Endothelial cell of umbilical vein (primary cell): Measurements from ENCODE around the gene TSPAN33. TPM values are rescaled to one million over a fixed set of nuclear protein-coding genes. Genes with fewer than 3 reads are reported as not detected.

ENCODE experiments used
- BruUV-seq: library from RNA; stranded (reverse); fragments of 400-500 nt; replicated peaks from 2 replicates; lab custom pipeline; 2021; lab: Mats Ljungman, UMichigan
- CTCF ChIA-PET: fragments of 300-600, 350-600 bp; sonication (Branson Sonifier 250); formaldehyde crosslinking; loops from one replicate; lab custom pipeline; 2021; ENCODE audit warnings: antibody characterized with exemption, inconsistent platforms; lab: Charles Lee
- POLR2A ChIA-PET: fragments of 300-600, 350-600 bp; sonication (Branson Sonifier 250); formaldehyde crosslinking; loops from one replicate; lab custom pipeline; 2021; ENCODE audit warnings: antibody characterized with exemption, inconsistent platforms; lab: Charles Lee
- DNase-seq: peaks from one replicate; pipeline ENCODE4 v3.0.0-alpha.2; 2011; ENCODE audit warnings: low read depth, low spot score
- FAIRE-seq: peaks from 2 replicates; lab custom pipeline; 2011; peaks lifted over from hg19 to GRCh38; lab: Jason Lieb, UNC
- H2AFZ ChIP-seq: 2 replicates; pipeline ENCODE4 v1.6.0; 2012; ENCODE audit warnings: low read depth, low read length, control low read depth, inconsistent platforms
- H3K27ac ChIP-seq: 2 replicates; pipeline ENCODE4 v1.5.1; 2011; ENCODE audit warnings: low read depth, mild to moderate bottlenecking, control low read depth, low read length, moderate library complexity; ENCODE audit not compliant: insufficient read depth
- H3K27me3 ChIP-seq, 2 experiments: 2 replicates each; pipeline versions ENCODE4 v1.6.0 to v1.6.1; 2011; ENCODE audit warnings: low read length in 2 of 2, mixed read lengths in 1 of 2; ENCODE audit not compliant: control insufficient read depth in 2 of 2, insufficient read depth in 2 of 2
- H3K36me3 ChIP-seq, 2 experiments: 2 replicates in 1 of 2; 3 replicates in 1 of 2; pipeline ENCODE4 v1.5.1; 2011; ENCODE audit warnings: low read length in 2 of 2, mild to moderate bottlenecking in 1 of 2, moderate library complexity in 1 of 2; ENCODE audit not compliant: control insufficient read depth in 2 of 2, insufficient read depth in 2 of 2; ENCODE audit errors: extremely low read depth in 1 of 2
- H3K4me1 ChIP-seq: 3 replicates; pipeline ENCODE4 v1.5.1; 2011; ENCODE audit warnings: mild to moderate bottlenecking, low read length; ENCODE audit not compliant: control insufficient read depth, insufficient read depth; ENCODE audit errors: extremely low read depth
- H3K4me2 ChIP-seq: 2 replicates; pipeline ENCODE4 v1.6.1; 2011; ENCODE audit warnings: low read length, control low read depth, mixed read lengths; ENCODE audit not compliant: insufficient read depth
- H3K4me3 ChIP-seq, 3 experiments: fragments of 200-600 bp in 1 of 3; sonication (generic), shearing (Covaris generic) in 1 of 3; replicated peaks in 1 of 3; 2 replicates each; pipeline ENCODE4 v1.5.1; 2011 to 2016; ENCODE audit warnings: control low read depth in 3 of 3, low read length in 3 of 3, mild to moderate bottlenecking in 2 of 3, inconsistent platforms in 1 of 3, low read depth in 1 of 3, moderate library complexity in 1 of 3; ENCODE audit not compliant: insufficient read depth in 1 of 3
- H3K79me2 ChIP-seq: 2 replicates; pipeline ENCODE4 v1.6.0; 2012; ENCODE audit warnings: low read length, inconsistent platforms; ENCODE audit not compliant: control insufficient read depth, insufficient read depth
- H3K9ac ChIP-seq: replicated peaks from 2 replicates; pipeline ENCODE3; 2011; ENCODE audit warnings: low read length, control low read depth; ENCODE audit not compliant: insufficient read depth; ENCODE audit errors: extremely low read depth
- H3K9me1 ChIP-seq: replicated peaks from 3 replicates; pipeline ENCODE4 v1.6.0; 2011; ENCODE audit warnings: mild to moderate bottlenecking, low read length; ENCODE audit not compliant: control insufficient read depth, insufficient read depth; ENCODE audit errors: extremely low read depth
- H3K9me3 ChIP-seq: replicated peaks from 2 replicates; pipeline ENCODE4 v1.5.1; 2012; ENCODE audit warnings: low read length, inconsistent platforms; ENCODE audit not compliant: control insufficient read depth, insufficient read depth
- H4K20me1 ChIP-seq: replicated peaks from 2 replicates; pipeline ENCODE3; 2011; ENCODE audit warnings: mild to moderate bottlenecking, low read length; ENCODE audit not compliant: control insufficient read depth, insufficient read depth; ENCODE audit errors: extremely low read depth
- EZH2 ChIP-seq: IDR thresholded peaks from 2 replicates; pipeline ENCODE4 v1.6.1; 2012; ENCODE audit warnings: borderline replicate concordance, low read depth, mild to moderate bottlenecking, moderate library complexity, low read length, inconsistent platforms; ENCODE audit not compliant: severe bottlenecking
- FOS ChIP-seq: IDR thresholded peaks from 2 replicates; pipeline ENCODE4 v1.6.1; 2011; ENCODE audit warnings: mild to moderate bottlenecking, low read length, moderate library complexity, borderline replicate concordance; ENCODE audit not compliant: insufficient read depth
- GATA2 ChIP-seq: IDR thresholded peaks from 2 replicates; pipeline ENCODE4 v1.7.0; 2011; ENCODE audit warnings: low read depth, mild to moderate bottlenecking, moderate library complexity, mixed read lengths, low read length; ENCODE audit not compliant: insufficient read length, insufficient read depth
- JUN ChIP-seq: IDR thresholded peaks from 2 replicates; pipeline ENCODE4 v1.6.1; 2011; ENCODE audit warnings: borderline replicate concordance, low read depth; ENCODE audit not compliant: insufficient read length, insufficient read depth
- MYC ChIP-seq: IDR thresholded peaks from one replicate; pipeline ENCODE4 v1.6.1; 2011; ENCODE audit warnings: mild to moderate bottlenecking, low read depth, low read length
- POLR2A ChIP-seq: IDR thresholded peaks from 2 replicates; pipeline ENCODE4 v1.6.1; 2012; ENCODE audit warnings: low read depth, mild to moderate bottlenecking, control low read depth, low read length
- POLR2AphosphoS5 ChIP-seq: IDR thresholded peaks from 2 replicates; pipeline ENCODE4 v1.6.1; 2012; ENCODE audit warnings: low read depth, mild to moderate bottlenecking, control low read depth, low read length, moderate library complexity; ENCODE audit not compliant: insufficient read depth
- dilution Hi-C: fragments of 300-500 bp; cut with MboI; formaldehyde crosslinking; loops from one replicate; pipeline ENCODE4 v1.15.0; 2019; ENCODE audit warnings: low sequenced_read_pairs; ENCODE audit not compliant: extremely low pct_ligation_motif_present
- intact Hi-C: fragments of 100-400 bp; cut with micrococcal nuclease; formaldehyde crosslinking; loops from one replicate; pipeline ENCODE4 v1.10.0; 2022
- polyA plus RNA-seq, 4 experiments: library from polyadenylated mRNA; depleted of rRNA in 3 of 4; stranded (reverse) in 3 of 4; unstranded in 1 of 4; fragments of >200 nt; gene quantifications; 2 replicates each; pipeline versions ENCODE4 v1.2.1 to v1.2.3, GENCODE V29; 2011 to 2012; ENCODE audit warnings: missing spikeins in 1 of 4
- total RNA-seq: library from RNA; stranded (reverse); gene quantifications from 2 replicates; pipeline ENCODE4 v1.2.3, GENCODE V29; 2021
- TF ChIP-seq, protein P1 (sequence below), 2 donors: IDR thresholded peaks; 1 replicate in 1 of 2; 2 replicates in 1 of 2; pipeline ENCODE4 v1.5.1; 2011; ENCODE audit warnings: low read length in 2 of 2, mild to moderate bottlenecking in 2 of 2, moderate library complexity in 2 of 2, control low read depth in 1 of 2, inconsistent platforms in 1 of 2, low read depth in 1 of 2; ENCODE audit not compliant: insufficient read depth in 1 of 2; ENCODE audit errors: extremely low read depth in 1 of 2
- TF ChIP-seq, protein P2 (sequence below): IDR thresholded peaks from 2 replicates; pipeline ENCODE4 v1.6.1; 2011; ENCODE audit not compliant: insufficient read depth, insufficient read length

Gene TSPAN33
- total and polyA plus RNA-seq, 2 donors (not counting 3 experiments of a cell fraction or from before 2014, with no cell fraction given) = 0.21 TPM; not detected in 1

DNA sequence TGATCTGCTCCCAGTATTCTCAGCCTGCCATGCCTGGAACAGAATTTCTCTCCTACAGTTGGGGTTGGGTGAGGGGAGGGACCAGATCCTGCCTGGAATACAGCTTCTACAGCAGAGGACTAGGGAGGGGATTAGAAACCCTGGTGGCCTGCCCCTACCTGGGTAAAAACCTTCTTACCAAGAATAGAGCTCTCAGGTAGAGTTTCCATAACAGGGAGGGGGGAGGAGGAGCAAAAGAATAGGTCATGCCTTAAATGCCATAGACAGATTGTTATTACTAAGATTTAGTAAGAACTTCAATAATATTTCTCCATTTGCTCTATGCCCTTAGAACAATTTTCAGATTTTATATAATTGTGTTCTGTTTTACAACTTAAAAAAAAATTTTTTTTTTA is 33.5 kb upstream of the TSPAN33 start:
- H3K27ac ChIP-seq = no peak overlapping the region
- no peak overlapping the region for H3K4me2 ChIP-seq
- BruUV-seq = no TSS peak
- TF ChIP-seq GATA2 (no peak), POLR2A (no peak), EZH2 (no peak), MYC (no peak), JUN (no peak), POLR2AphosphoS5 (no peak), FOS (no peak)
- TF ChIP-seq, protein P1, sequence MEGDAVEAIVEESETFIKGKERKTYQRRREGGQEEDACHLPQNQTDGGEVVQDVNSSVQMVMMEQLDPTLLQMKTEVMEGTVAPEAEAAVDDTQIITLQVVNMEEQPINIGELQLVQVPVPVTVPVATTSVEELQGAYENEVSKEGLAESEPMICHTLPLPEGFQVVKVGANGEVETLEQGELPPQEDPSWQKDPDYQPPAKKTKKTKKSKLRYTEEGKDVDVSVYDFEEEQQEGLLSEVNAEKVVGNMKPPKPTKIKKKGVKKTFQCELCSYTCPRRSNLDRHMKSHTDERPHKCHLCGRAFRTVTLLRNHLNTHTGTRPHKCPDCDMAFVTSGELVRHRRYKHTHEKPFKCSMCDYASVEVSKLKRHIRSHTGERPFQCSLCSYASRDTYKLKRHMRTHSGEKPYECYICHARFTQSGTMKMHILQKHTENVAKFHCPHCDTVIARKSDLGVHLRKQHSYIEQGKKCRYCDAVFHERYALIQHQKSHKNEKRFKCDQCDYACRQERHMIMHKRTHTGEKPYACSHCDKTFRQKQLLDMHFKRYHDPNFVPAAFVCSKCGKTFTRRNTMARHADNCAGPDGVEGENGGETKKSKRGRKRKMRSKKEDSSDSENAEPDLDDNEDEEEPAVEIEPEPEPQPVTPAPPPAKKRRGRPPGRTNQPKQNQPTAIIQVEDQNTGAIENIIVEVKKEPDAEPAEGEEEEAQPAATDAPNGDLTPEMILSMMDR (IDR thresholded peaks at IDR 0.05; ENCODE audit: extremely low read depth in 1 of 2, insufficient read depth in 1 of 2, low read depth in 1 of 2, low read length in 2 of 2) = no peak
- TF ChIP-seq, protein P2, sequence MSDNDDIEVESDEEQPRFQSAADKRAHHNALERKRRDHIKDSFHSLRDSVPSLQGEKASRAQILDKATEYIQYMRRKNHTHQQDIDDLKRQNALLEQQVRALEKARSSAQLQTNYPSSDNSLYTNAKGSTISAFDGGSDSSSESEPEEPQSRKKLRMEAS = no peak
- H3K4me1 ChIP-seq = no peaks in the 10 kb centered on the region
- H4K20me1 ChIP-seq = no peaks in the 10 kb centered on the region
- ChIA-PET CTCF (interaction anchor here (1.1 to 2.1 kb wide), 2 partner anchors 19 to 53 kb away, joined by 4 to 7 read pairs; no protein-coding TSS in a partner anchor), POLR2A (no interaction called here)
- intact Hi-C loops (no loop called here), dilution Hi-C loops (no loop called here)
- no peak overlapping the region for H3K9ac ChIP-seq
- no peaks in the 10 kb centered on the region for H3K36me3 ChIP-seq
- DNase-seq (no peak), FAIRE-seq (no peak)
- H3K4me3 ChIP-seq = no peak overlapping the region
- no peaks in the 10 kb centered on the region for H3K79me2 ChIP-seq
- H3K27me3 ChIP-seq = peaks cover 4 to 19% of the 10 kb centered on the region in 2 experiments
- H3K9me1 ChIP-seq = no peaks in the 10 kb centered on the region
- H2AFZ ChIP-seq = no peak overlapping the region
- no peaks in the 10 kb centered on the region for H3K9me3 ChIP-seq
